Ecto neural progenitor cell (in vitro differentiated cells): ENCODE results near the gene STRADA.

Source experiments
- DNase-seq: peaks from one replicate; pipeline ENCODE4 v3.0.0-alpha.2; 2018; ENCODE audit warnings: low spot score

The STRADA gene

DNA sequence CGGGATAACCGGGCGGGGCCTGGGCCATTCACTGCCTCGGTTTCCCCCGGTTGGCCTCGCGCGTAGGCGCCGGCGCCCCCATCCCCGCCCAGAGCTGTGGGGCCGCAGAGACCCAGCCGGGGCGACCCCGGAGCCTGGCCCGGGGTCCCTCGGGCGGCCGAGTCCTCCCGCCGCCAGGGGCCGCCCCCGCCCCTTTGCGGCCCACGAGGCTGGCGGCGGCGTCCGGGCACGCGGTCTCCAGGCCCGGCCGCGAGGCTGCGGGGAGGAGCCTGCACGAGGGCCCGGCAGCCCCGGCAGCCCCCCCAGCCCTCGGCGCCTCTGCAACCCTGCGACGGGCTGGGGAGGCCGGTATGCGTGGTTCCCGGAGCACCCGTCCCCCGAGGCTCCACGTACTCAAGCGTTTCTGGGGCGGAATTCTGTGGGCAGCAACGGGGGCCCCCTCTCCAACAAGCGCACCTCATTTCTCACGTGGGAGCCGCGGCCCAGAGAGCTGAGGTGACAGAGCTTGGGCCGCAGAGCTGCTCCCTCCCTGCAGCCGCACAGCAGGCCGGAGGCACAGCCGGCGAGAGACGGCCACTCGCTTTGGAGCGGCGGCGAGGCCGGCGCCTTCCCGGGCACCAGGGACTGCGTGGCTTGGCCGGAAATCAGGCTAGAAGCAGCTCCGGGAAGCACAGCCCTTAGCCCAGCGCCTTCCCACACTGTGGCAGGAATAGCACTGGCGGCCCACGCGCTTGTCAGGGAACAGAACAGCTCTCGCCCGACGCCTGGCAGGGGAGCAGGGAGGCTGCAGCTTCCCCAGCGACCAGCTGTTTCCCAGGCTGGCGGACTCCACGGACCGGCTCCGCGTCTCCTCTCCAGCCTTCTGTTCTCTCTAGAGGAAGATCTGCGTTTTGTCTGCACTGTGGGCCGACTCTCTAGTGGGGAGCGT lies 40.8 kb downstream of the STRADA start:
- peak; percentile 78 for DNase-seq

DNA sequence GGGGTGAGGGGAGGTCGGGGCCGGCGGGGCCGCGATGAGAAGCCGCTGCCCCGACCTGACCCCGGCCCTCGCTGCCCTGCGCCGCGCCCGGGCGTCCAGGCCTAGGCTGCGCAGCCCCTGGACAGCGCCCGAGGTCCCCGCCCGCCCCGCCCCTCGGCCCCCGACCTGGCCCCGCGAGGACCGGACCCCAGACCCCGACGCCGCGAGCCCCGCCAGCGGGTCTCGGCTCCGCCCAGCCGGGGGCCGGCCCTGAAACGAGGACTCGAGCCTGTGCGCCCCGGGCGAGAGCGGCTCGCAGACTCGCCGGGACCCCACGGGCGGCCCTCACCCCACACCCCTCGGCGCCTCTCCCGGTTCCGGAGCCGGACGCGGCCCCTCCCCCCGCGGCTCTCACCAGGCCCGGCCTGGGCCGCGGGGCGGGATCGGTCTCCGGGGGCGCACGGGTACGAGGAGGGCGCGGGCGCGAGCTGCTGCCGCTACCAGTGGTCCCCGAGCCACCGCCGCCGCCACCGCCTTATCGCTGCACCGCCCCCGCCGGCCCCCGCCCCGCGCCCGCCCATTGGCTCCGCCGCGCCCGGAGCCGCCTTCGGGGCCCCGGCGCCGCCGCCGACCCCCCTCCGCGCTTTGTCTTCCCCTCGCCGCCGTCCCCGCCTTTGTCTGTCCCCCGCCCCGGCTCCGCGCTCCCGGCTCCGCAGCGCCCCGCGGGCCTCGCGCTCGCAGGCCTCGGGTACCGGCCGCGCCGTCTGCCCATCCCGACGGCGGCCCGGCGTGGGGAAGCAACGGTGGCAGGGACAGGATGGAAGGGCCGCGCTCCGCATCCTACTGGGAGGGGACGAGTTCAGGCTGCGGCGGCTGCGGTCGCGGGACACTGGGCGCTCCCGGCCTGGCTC lies 41.7 kb downstream of the STRADA start, which contains the start of gene LIMD2:
TSS of gene LIMD2 (minus strand) at position 488 of the 890 bp plus-strand sequence. CDS start 827 bp downstream, outside the sequence.
- DNase-seq = peak; percentile 92

DNA sequence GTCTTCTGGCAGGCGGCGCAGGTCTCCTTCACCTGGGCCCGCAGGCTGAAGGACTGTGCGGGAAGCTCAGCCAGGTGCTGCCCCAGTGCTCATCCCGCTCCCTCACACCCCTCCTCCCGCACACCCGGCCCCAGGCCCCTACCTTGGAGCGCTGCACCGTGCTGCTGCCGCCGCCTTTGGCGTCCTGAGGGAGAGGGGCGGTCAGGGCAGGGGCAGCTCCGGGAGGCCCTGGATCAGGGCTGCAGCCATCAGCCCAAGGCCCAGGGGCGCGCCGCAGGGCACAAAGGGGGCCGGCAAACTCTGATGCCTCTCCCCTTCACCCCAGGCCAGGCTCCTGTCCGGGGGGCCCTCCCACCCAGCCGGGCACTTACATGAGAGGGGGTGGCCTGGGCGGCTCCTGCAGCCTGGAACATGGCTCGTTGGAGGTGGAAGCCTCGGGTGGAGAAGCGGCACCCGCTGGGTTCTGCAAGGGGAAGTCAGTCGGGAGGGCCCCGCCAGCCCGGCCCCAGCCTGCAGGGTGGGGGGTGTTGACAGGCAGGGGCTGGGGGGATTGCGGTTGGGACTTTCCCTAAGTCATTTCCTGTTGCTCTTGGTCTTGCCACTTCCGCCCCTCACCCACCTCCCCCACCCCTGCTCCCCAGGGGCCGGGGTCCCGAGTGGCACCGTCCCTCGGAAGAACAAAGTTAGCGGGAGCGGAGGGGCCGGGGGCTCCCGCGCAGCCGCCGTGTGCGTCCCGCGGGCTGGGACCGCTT lies 42.5 kb downstream of the STRADA start:
- peak; percentile 79 for DNase-seq

DNA sequence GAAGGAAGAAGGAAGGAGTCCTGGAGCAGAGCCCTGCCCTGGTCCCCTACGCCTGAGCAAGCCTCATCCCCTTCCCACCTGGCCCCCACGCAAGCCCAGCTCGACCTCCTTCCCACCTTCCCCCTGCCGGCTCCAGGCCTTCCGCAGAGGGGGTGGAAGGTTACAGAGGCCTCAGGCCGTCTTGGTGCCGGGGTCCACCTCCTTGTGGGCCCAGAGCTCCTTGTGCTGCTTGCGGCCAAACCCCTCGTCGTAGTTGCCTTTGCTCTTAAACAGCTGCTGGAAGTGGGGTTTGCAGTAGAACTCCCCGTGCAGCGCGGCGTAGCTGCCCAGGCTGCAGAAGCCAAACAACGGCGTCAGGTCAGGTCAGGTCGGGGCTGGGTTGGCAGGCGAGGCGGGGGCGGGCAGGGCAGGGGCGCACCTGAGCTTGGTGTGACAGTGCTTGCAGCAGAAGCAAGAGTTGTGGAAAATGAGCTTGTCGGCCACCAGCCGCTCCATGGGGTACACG lies 43.2 kb downstream of the STRADA start:
- peak; percentile 58 for DNase-seq

DNA sequence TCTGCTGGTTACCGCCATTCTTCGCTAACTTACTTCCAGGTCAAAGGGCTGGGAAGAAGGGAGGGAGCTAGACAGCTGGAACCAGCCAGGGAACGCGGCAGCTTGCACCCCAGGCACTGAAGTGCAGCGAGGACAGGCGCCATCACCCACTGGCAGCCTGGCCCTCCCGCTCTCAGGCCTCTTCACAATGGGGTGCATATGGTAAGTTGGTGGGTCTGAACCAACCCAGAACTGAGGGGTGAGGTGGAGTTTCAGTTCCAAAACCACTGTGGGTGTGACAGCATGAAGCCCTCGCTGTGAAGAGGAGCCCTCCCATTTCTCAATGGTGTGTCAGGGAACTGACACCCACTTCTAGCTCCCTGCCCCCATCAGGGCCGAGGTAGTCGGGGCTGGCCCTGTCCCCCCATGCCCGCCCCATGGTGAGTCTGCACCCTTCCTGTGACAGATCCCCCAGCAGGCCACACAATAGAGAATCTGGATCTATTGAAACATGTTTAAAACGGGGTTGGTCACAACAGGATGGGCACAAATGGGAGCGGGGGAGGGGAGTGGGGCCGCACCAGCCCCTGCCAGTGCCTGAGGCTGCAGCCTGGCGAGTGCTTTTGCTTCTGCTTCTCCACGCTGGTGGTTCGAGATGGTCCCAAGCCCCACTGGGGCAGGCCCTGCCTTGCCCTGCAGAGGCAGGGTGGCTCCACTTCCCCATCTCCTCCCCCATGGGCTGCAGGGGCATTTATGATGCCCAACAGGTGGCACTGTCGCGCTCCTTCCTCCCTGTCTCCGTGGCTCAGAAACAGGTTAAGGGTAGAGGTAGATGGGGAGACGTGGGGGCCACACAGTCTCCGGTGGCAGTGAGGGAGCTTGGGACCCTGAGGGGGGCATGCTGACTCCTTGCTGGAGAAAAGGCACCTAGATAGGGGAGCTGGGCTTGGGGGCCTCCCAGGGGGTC lies 44.0 kb downstream of the STRADA start:
- peak; percentile 57 for DNase-seq

DNA sequence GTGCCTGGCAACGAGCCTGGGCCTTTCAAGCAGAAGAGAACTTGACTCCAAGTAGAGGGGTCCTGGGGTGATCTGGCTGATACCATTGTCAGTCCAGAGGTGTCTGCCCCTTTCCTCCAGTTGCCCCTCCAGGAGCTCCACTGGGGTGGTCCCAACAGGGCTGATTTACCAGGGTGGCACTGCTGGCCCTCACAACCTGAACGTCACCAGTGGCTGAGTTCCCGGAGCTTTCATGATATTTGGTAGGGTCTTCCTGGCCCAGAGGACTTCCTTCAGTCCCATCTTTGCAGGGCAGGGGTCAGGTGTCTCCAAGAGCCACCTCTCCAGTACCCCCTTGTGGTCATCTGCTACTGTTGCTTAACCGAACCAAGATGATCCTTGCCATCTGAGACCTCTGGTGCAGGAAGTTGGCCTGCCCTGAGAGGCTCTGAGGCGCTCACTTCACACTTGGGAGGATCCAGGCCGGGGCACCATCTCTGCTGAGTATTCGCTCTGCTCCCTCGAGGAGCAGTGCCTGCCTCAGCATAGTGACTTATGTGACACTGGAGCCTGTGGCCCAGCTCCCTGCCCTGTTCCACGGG lies 45.1 kb downstream of the STRADA start:
- peak; percentile 65 for DNase-seq

DNA sequence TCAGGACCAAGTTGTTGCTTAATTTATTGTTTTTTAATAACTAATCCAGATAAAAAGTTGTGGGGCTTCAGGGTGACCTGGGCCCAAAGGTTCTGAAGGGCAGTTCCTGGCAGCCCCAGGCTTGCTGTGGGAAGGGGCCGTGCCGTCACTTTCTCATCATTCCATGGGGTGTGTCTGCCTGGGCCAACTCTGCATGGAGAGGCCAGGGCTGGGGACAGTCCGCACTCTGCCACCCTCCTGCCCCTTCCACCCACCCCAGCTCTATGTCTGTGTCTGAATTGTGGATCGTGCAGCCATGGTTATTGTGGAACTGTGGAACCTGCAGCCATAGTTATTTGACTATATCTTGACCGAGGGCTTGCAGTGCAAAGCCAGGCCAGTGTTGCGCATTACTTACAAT lies 45.7 kb downstream of the STRADA start:
- DNase-seq = peak; percentile 43

DNA sequence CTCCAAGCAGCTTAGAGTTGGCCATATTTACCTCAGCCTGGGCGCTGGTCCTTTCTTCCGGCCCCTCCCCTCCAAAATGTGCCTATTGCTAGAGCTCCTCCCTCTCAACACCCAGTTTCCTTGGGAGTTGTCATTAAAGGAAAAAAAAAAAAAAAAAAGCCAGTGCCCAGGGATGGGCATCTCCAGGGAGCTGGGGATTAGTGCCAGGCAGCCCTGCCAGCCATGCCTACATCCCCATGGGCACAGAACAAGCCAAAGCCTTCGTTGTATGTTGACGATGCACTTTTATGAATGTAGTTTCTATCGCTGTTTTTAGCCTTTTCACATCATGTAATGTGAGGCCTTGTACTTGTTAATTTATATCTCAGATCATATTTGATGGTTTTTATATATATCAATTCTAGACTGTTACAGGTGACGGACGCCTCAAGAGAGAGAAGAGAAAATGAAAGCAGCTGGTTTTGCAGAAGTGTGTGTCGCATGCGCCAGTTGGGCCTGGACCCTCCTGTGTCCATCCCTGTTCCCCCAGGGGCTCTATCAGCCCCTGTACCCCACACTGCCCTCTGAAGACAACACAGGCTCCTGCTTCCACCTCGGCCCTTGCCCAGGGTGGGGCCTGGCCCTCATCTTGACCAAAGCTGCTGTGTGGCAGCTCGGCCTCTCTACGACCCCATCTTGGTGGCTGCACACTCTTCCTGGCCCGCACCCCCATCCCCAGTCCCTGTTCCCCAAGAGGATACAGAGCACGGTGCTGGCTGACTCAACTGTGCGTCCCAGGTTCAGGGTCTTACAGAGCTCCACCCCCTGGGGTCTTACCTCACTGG lies 46.4 kb downstream of the STRADA start:
- no peak for DNase-seq

DNA sequence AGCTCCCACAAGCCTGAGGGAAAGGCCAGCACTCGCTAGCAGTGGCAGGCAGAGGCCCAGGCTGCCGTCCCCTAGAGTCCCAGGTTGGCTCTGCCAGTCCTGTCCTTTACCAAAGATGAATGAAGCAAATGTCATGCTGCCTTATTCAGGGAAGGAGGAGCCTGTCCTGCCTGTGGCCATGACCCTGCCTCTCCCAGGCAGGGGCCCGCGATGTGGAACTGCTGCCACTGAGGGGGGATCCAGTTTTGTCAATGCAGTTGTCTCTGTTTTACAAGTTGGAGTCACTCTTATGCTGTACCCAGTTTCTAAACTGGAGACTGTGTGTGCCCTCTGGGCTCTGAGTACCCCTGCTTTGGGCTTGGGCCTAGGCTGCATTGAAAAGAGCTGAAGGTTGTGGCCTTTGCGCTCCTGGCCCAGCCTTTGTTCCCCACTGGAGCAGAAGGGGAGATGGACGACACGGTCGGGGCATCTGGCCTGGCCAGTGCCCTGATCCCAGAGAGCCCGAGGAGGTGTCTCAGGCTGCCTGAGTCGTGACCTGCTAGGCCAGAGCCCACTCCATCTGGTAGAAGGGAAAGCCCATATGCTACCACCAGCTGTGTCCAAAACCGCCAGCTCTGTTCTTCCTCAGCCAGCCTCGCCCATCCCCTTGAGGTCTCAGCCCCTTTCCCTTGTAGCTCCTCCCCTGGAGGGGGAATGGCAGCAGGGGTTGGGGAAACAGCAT lies 47.2 kb downstream of the STRADA start:
- no peak for DNase-seq

DNA sequence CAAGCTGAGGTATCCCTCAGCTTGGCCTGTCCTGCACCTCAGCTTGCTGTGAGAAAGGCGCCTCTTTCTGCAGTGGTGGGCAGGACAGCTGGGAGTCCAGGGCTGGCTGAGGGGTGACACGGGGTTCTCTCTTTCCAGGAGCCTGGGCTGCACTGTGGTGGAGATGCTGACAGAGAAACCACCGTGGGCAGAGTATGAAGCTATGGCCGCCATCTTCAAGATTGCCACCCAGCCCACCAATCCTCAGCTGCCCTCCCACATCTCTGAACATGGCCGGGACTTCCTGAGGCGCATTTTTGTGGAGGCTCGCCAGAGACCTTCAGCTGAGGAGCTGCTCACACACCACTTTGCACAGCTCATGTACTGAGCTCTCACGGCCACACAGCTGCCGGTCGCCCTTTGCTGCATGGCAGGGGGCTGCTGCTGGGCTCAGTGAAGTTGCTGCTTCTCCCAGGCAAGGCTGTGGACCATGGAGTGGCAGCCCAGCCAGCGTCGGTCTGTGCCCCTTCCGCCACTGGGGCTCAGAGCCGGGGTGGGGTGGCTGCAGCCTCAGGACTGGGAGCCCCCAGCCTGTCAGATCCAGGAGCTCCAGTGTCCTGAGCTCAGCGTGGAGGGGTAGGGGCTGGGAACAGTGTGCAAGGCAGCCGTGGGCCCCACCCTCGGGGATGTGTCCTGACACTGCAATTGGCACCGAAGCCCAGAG lies 48.0 kb downstream of the STRADA start:
- no peak for DNase-seq

DNA sequence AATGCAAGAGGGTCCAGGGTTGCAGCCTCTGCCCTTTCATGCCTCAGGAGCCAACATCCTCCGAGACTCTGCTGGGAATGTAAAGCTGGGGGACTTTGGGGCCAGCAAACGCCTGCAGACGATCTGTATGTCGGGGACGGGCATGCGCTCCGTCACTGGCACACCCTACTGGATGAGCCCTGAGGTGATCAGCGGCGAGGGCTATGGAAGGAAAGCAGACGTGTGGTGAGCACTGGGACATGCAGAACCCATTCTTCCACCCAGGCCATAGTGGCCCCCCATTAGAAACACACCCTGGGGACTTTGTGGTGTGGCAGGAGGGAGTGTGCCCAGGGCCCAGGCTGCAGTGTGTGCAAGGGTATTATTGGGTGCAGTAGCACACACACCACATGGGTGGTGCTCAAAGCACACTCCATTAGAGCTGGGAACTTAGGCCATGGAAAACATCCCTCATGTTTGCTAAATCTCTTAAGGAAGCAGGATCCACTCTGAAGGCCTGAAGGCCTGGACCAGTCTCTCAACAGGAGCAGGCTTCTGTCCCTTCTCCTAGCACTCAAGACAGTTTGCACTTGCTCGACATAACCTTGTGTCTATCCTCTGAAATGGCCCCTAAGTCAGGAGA lies 49.3 kb downstream of the STRADA start:
- DNase-seq = no peak

DNA sequence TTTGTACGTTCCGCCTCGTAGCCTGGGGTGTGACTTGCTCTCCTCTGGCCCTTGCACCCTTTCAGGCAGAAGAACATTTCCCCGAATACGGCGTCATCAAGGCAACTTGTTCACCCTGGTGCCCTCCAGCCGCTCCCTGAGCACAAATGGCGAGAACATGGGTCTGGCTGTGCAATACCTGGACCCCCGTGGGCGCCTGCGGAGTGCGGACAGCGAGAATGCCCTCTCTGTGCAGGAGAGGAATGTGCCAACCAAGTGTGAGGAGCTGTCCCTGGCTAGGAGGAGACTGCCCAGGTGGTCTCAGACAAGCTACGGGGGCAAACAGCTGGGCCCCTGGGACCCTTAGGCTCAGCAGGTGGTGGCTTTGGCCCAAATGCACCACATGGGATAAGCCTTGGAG lies 52.1 kb downstream of the STRADA start:
- no peak for DNase-seq

DNA sequence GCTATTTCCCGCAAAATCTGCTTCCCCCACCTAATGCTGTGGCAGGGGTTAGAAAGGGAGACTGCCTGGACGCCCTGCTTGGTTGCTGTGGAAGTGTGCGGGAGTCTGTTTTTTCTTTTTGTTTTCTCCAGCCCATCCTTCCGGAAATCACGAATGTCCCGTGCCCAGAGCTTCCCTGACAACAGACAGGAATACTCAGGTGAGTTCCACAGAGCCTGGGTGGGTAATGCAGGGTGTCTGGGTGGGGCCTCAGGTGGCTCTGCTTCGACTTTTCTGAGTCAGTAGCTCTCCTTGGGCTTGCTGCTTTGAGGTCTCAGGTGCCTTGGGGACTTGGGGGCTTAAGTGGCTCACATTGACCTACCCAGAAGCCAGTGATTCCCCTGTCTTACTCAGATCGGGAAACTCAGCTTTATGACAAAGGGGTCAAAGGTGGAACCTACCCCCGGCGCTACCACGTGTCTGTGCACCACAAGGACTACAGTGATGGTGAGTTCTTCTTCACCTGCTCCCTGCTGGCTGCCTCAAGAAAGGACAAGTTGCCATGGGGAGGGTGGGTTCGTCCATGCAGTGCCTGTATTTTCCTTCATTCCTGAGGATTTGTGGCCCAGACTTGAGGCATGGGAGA lies 53.1 kb downstream of the STRADA start:
- DNase-seq = no peak

DNA sequence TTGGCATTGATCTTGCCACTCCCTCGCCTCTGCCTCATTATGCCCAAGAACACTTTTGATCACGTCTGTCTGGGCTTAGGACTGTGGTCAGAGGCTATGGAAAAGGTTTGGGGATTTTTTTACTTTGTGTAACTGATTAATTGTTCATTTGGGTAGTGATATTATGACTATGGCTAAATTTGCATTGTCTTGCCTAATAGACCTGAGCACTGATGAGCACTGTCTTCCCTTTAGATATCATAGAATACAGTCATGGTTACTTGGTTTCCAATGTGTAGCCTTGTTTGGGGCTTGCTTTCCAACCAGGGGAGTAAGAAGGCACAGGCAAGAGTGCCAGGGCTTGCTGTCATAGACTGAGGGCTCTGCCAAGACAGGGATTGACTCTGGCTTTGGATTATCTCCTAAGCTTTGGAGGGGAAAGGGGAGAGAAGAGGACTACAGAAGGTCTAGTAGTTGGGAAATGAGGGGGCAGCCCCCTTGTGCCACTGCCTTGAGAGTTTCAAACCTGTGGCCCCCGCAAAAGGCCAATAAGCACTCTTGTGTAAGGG lies 55.4 kb downstream of the STRADA start:
- DNase-seq = no peak

DNA sequence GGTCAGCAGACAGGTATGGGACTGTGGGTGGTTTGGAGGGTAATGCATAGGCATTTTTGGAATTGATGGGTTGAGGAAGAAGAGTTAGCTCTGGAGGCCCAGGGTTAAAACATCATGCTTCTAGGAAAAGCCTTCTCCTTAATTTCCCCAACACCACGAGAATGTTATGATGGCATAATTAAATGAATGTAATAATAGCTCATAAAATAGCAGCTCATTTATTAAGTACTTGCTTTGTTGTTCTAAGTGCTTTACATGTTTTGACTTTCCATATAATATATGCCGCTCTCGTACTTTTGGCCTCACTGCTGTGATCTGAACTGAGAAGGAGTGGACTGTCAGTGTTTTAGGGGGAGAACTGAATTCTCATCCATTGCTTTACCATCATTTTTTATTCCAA lies 56.0 kb downstream of the STRADA start:
- no peak for DNase-seq

DNA sequence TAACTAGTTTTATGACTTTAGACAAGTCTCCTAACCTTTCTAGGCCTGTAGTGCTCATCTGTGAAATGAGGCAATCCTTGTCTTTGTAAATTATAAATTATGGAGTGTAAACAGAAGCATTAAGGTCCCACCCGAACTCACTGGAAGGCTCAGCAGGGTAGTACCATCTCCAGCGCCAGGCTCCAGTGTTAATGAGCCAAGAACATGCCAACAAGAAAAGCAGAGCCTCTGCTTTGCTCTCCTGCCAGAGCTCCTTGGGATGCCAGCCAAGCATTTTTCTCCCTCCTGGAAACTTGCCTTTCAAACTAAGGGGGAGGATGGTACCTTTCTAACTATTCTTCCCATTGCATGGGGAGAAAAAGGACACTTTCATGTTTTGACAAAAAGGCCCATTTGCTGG lies 56.6 kb downstream of the STRADA start:
- no peak for DNase-seq

DNA sequence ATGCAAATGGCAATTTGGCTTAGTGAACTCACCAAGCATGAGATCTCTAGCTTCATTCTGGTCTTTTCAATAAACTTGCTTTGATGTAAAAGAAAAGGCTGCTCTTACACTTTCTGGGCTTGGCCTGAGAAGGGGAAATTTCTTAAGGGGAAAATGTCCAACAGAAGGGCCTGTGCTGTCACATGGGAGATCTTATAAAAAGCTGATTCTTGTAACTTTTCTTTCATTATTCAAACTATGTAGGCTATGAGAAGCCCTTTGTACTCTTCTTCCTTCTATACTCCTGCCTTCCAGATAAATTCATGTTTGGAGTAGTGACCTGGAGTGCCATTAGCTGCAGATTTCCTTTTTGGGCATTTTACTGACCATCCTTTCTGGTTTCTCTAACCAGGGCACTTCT lies 58.6 kb downstream of the STRADA start:
- DNase-seq = no peak
